ENCODE results near the gene OTOS. TPM values are rescaled to one million over a fixed set of nuclear protein-coding genes. Genes with fewer than 3 reads are reported as not detected.

Gene OTOS
- total RNA-seq, 6 experiments from 2014 or later, result not detected

DNA sequence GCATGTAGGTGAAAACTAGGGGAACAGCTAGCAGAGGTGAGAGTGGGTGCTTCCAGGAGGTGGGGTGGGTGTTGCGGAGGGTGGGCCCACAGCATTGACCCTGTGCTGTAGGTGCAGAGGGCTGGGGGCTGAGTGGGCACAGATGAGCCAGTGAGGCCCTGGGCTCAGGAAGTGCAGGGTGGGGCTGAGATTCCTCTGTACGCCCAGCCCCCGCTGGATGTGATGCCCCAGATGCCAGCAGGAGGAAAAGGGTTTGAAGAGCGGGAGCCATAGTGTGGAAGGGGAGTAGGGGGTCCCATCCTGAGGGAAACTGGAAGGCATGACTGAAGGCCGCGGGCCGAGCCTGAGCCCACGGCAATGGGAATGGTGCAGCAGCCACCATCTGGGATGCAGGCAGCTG is 14.1 kb upstream of the OTOS start:
- no peak overlapping the region for H3K4me3 ChIP-seq
- DNase-seq (peak in 1 of 3 donors; percentile 48), ATAC-seq (no peak)
- WGBS (ENCODE audit: insufficient coverage, low coverage, low lambda C conversion rate, missing lambda C conversion rate), result 100% methylated on average over 1 of the region's 8 CpGs
- H3K27me3 ChIP-seq, result no peaks in the 10 kb centered on the region
- no peaks in the 10 kb centered on the region for H3K4me1 ChIP-seq
- H3K36me3 ChIP-seq, result no peaks in the 10 kb centered on the region
- no peak for TF ChIP-seq POLR2A (IDR thresholded peaks at IDR 0.05)
- TF ChIP-seq, protein P1, sequence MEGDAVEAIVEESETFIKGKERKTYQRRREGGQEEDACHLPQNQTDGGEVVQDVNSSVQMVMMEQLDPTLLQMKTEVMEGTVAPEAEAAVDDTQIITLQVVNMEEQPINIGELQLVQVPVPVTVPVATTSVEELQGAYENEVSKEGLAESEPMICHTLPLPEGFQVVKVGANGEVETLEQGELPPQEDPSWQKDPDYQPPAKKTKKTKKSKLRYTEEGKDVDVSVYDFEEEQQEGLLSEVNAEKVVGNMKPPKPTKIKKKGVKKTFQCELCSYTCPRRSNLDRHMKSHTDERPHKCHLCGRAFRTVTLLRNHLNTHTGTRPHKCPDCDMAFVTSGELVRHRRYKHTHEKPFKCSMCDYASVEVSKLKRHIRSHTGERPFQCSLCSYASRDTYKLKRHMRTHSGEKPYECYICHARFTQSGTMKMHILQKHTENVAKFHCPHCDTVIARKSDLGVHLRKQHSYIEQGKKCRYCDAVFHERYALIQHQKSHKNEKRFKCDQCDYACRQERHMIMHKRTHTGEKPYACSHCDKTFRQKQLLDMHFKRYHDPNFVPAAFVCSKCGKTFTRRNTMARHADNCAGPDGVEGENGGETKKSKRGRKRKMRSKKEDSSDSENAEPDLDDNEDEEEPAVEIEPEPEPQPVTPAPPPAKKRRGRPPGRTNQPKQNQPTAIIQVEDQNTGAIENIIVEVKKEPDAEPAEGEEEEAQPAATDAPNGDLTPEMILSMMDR (IDR thresholded peaks at IDR 0.05), result no peak
- no peak overlapping the region for H3K27ac ChIP-seq
- no peaks in the 10 kb centered on the region for H3K9me3 ChIP-seq
- intact Hi-C loops (cut with DNase I), result no loop called here

DNA sequence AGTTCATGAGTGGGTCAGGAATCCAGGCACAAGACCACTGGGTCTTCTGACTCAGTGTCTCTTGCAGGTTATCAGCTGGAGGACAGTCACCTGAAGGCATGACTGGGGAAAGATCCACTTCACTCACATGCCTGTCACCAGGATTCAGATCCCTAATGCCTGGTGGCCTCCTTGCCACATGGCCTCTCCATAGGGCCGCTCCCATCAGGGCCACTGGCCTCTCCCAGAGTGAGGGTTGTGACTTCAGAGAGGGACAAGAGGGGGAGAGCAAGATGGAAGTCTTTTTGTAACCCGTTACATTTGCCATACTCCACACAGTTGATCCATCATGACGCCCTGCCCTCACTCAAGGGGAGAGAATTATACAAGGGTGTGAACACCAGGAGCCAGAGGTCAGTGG is 13.0 kb upstream of the OTOS start:
- no peak for ATAC-seq
- Histone ChIP-seq H3K4me3 (no peak overlapping the region), H3K36me3 (no peaks in the 10 kb centered on the region), H3K27me3 (no peaks in the 10 kb centered on the region), H3K27ac (no peak overlapping the region), H3K9me3 (no peaks in the 10 kb centered on the region), H3K4me1 (no peaks in the 10 kb centered on the region)
- WGBS (ENCODE audit: insufficient coverage, low coverage, low lambda C conversion rate, missing lambda C conversion rate), result 55% methylated on average over 2 of the region's 3 CpGs
- no peak for TF ChIP-seq POLR2A (IDR thresholded peaks at IDR 0.05)
- TF ChIP-seq, protein P1 (IDR thresholded peaks at IDR 0.05), result no peak
- intact Hi-C loops (cut with DNase I), result no loop called here
- DNase-seq, result peak in 1 of 3 donors; percentile 26

DNA sequence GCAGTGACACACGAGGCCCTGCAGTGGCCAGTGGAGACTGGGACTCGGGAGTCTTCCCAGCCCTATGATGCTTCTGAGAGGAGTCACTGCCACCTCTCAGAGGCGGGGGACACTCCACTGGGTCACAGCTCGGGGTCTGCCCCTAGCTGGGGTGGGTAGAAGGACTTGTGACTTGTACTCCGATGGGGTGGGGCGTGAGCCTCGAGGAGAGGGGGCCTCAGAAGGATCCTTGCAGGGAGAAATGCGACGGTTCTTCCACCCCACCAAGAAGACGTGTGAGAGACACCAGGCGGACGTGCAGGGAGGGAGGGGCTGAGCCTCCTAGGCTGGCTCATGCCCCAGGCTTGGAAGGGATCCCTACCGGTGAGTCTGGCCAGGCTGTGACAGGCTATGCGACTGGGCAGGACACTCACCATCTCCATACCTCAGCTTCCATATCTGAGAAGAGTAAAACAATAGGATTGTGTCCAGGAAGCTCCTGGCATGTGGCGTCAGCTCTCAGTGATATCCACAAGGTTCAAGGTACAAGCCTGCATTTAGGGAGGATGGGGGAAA is 11.1 kb upstream of the OTOS start:
- DNase-seq (peak in 1 of 3 donors; percentile 13), ATAC-seq (no peak)
- Histone ChIP-seq H3K36me3 (no peaks in the 10 kb centered on the region), H3K4me3 (no peak overlapping the region), H3K27me3 (no peaks in the 10 kb centered on the region), H3K4me1 (no peaks in the 10 kb centered on the region), H3K9me3 (no peaks in the 10 kb centered on the region), H3K27ac (no peak overlapping the region)
- TF ChIP-seq, protein P1 (IDR thresholded peaks at IDR 0.05), result no peak
- no peak for TF ChIP-seq POLR2A (IDR thresholded peaks at IDR 0.05)
- intact Hi-C loops (cut with DNase I), result no loop called here
- 54% methylated on average over 10 of the region's 15 CpGs for WGBS (ENCODE audit: insufficient coverage, low coverage, low lambda C conversion rate, missing lambda C conversion rate)

DNA sequence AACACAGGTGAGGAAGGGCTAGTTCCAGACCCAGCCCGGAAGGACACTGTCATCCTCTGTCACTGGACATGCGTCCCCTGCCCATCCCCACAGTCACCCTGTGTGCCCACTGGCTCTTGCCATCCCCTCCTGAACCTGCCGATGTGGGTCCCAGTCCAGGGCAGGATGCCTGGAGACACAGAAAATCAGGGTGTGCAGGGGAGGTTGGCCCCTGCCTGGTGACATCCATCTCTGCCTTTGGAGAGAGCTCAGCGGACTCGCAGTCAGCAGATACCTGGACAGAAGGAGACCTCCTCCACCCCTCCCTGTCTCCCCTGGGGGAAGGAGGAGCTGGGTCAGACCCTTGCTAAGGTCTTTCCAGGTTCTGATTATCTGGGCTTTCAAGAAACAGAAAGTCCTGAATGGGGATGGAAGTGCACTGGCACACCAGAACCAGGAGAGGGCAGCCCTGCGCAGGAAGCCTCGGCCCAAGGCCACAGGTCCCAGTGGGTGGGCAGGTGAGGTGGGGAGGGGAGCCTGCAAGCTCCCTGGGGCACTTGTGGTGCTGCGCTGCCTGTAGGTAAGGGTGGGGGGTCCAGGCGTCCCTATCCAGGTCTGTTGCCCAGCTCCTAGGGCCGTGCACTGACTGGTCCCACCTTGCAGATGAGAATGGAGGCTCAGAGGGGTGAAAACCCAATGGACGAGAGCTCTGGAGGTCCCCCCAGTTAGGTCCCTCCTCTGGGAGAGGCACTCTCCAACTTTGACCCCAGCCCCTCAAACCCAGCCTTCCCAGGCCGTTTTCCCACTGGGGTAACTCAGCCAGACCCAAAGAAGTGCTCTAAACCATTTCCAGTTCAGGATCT is 9.7 kb upstream of the OTOS start:
- no peak for TF ChIP-seq POLR2A (IDR thresholded peaks at IDR 0.05)
- TF ChIP-seq, protein P1 (IDR thresholded peaks at IDR 0.05), result peak; percentile 46 to 65 (median 58)

More for the DNA sequence above, 9.7 kb upstream of the OTOS start:
- intact Hi-C loops (cut with DNase I), result no loop called here
- WGBS (ENCODE audit: insufficient coverage, low coverage, low lambda C conversion rate, missing lambda C conversion rate), result 25% methylated on average over 7 of the region's 12 CpGs
- Histone ChIP-seq H3K36me3 (no peaks in the 10 kb centered on the region), H3K27ac (no peak overlapping the region), H3K4me3 (no peak overlapping the region), H3K9me3 (no peaks in the 10 kb centered on the region), H3K4me1 (no peaks in the 10 kb centered on the region), H3K27me3 (no peaks in the 10 kb centered on the region)
- ATAC-seq, result peak; percentile 60 to 75 (median 75)
- peak in 1 of 3 donors; percentile 44 for DNase-seq
